Fibroblast of villous mesenchyme (primary cell): ENCODE results near the gene WDR4. TPM values are rescaled to one million over a fixed set of nuclear protein-coding genes. Genes with fewer than 3 reads are reported as not detected.

Experiments used
- DNase-seq: peaks from one replicate; pipeline ENCODE4 v3.0.0-alpha.2; 2010; ENCODE audit warnings: low read depth
- H3K4me3 ChIP-seq: 2 replicates; pipeline ENCODE4 v1.5.1; 2011; ENCODE audit warnings: low read depth, mild to moderate bottlenecking, low read length
- CTCF ChIP-seq: IDR thresholded peaks from 2 replicates; pipeline ENCODE4 v1.5.1; 2012; ENCODE audit warnings: low read depth, mild to moderate bottlenecking, low read length; ENCODE audit not compliant: insufficient read depth
- total RNA-seq: library from RNA; depleted of rRNA; stranded (reverse); fragments of >200 nt; gene quantifications from 2 replicates; pipeline ENCODE4 v1.2.3, GENCODE V29; 2012

The WDR4 gene
- total RNA-seq, 1 donor = 14.2 TPM

- H3K4me3 ChIP-seq = no peak overlapping the region
- TF ChIP-seq CTCF = no peak
- no peak for DNase-seq
Measured at GRCh38 chr21:42873096-42873495, 6.2 kb downstream of the WDR4 start.

- no peak for DNase-seq
- no peak overlapping the region for H3K4me3 ChIP-seq
- TF ChIP-seq CTCF = no peak
Measured at GRCh38 chr21:42868196-42868595, 11.1 kb downstream of the WDR4 start.

GRCh38 chr21:42865776-42866160 is 13.6 kb downstream of the WDR4 start:
- peak; percentile 19 for DNase-seq
- H3K4me3 ChIP-seq = no peak overlapping the region
- TF ChIP-seq CTCF = no peak

GRCh38 chr21:42864815-42865775 is 14.2 kb downstream of the WDR4 start:
- peak; percentile 33 for DNase-seq
- no peak for TF ChIP-seq CTCF
- H3K4me3 ChIP-seq = no peak overlapping the region

- H3K4me3 ChIP-seq = no peak overlapping the region
Measured at GRCh38 chr21:42864286-42864685, 15.1 kb downstream of the WDR4 start.

GRCh38 chr21:42863504-42863870 is 15.9 kb downstream of the WDR4 start:
- DNase-seq = no peak
- no peak for TF ChIP-seq CTCF
- H3K4me3 ChIP-seq = no peak overlapping the region

More at GRCh38 chr21:42864286-42864685, 15.1 kb downstream of the WDR4 start:
- TF ChIP-seq CTCF = no peak
- DNase-seq = no peak
